ENCODE measurements around the gene ZNF593.

Gene ZNF593

GRCh38 chr1:26148887-26149286, 20.8 kb upstream of the ZNF593 start:
- DNase-seq, result no peak

DNA sequence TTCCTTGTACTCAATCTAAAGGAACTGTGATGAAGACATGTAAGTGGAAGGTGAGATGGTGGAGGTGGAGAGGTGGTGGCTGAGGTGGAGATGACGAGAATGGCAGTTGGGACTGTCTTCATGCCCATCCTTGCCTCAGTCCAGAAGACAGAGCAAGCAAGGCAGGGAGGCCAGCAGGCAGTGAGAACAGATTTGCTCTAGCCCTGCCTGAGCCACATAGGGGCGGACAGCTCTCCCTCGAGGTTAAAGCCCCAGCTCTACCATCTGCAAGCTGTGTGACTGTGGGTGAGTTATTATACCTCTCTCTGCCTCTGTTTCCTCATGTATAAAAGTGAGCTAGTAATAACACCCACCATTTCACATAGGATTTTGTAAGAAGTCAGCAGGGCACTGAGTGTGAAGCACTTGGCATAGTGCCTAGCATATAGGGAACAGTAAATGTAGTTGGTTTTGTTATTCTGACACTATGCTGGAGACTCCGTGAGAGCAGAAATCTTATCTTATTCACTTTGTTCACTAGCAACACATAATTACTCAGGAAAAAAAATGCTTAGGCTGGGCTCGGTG, 15.7 kb upstream of the ZNF593 start:
- no peak for DNase-seq

- DNase-seq, result no peak
Measured at GRCh38 chr1:26154750-26155149, 15.0 kb upstream of the ZNF593 start.

DNA sequence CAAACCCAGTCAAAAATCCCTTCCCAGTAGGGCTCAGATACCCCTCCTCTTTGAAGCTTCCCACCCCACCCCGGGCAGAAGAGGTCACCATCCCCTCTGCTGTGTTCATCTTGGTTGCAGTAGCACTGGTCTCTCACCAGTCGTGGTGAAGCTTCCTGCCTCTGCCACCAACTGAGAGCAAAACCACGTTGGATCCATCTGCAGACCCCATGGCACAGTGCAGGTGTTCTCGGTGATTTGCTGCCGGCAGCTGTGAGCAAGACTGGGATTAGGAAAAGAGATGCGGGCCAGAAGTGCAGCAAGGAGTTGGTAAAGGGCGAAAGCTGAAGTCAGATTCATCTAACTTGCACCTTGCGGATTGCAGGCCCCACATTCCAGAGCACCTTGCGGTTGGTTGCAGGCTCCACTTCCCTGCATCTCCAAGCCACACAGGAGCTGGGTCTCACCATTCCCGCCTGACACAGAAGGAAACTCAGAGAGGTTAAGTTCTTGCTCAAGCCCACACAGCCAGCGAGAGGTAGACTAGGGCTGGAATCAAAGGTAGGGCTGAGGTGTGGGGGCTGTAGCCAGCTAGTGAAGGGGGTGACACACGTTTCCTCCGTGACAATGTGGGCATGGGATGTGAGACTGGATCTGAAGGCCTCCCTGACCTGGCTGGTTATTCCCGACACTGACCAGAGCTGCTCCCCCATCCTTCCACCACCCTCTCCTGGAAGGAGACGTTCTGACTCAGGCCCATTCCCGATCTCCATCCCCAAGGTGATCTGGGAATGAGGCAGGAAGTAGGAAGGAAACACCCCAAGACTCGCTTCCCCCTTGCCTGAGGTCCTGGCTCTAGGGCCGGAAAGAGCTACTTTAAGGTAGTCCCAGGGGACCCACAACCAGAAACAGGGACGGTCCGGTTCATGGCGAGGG, 14.1 kb upstream of the ZNF593 start:
- no peak for DNase-seq

- DNase-seq, result no peak
Measured at GRCh38 chr1:26156285-26157038, 13.2 kb upstream of the ZNF593 start.

GRCh38 chr1:26158271-26158907, 11.3 kb upstream of the ZNF593 start:
- DNase-seq, result no peak

DNA sequence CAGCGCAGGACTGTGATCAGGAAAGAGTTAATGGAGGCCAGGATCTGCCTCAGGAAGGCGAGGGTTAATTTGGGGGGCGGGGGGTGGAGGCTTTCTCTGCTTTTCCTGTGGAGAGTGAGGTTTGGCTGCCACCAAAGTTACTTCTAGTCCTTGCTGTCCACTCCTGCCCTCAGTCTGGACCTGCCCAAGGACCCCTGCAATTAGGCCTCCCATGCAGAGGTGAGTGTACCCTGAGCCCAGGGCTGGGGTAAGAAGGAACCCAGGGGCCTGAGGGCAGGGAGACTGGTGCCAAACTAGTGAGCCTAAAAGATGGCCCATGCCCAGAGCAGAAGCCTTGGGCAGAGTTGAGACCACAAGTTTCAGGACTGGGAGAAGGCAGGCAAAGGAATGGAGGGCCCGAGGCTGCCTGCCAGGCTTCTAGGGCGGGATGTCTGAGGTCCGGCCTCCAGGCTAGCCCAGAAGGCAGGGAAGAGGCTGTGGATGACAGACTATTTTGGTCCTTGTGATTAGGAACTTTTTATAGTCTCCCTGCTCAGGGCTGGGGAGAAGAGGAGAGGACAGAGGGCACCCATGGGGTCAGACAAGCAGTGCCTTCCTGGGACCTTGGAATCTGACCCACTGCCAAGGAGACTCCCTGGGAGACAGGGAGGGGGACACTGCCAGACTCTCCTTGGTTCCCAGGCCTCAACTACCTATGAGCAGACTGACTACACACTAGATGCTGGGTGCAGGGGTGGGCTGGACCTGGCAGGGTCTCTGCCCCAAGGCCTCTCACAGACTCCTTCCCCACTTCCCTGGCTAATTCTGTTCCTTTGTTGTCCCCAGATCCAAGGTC, 10.6 kb upstream of the ZNF593 start, which contains the start of gene FAM110D:
Gene FAM110D (plus strand): TSS at position 172 of the 835 bp plus-strand sequence. CDS start 2,213 bp downstream, outside the sequence.
- DNase-seq, result no peak

DNA sequence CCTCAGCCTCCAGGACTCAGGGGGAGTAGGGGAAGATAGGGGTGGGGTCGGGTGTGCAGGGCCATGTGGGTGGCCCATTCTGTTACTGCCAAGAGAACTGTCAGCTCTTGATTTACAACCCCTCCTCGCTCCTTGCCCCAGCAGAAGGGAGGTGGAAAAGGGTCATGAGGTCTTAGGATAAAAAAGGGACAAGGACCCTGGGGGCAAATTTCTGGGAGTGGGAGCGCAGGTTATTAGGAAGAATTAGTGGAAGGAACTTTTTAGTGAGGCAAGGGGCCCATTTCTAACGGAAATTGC, 10.0 kb upstream of the ZNF593 start:
- DNase-seq, result no peak

- no peak for DNase-seq
Measured at GRCh38 chr1:26160527-26161414, 8.9 kb upstream of the ZNF593 start.

- peak; percentile 28 for DNase-seq
Measured at GRCh38 chr1:26161415-26162219, 8.1 kb upstream of the ZNF593 start.

- no peak for DNase-seq
Measured at GRCh38 chr1:26162220-26162709, 7.4 kb upstream of the ZNF593 start.

DNA sequence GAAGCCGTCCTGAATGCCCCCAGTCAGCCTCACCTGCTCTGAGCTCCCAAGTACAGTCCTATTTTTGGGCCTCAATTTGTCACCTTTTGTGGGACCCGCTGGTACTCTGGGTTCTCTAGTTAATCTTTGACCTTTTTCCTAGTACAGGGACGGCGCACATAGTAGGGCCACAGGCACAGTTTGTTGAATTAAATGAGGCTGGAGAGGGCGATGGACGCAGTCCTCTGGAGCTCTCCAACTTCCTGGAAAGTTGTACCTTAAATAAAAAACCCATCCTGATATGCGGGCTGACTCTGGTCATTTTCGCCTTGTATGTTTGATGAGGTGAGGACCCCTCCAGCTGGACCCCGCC, 6.0 kb upstream of the ZNF593 start:
- DNase-seq, result no peak

DNA sequence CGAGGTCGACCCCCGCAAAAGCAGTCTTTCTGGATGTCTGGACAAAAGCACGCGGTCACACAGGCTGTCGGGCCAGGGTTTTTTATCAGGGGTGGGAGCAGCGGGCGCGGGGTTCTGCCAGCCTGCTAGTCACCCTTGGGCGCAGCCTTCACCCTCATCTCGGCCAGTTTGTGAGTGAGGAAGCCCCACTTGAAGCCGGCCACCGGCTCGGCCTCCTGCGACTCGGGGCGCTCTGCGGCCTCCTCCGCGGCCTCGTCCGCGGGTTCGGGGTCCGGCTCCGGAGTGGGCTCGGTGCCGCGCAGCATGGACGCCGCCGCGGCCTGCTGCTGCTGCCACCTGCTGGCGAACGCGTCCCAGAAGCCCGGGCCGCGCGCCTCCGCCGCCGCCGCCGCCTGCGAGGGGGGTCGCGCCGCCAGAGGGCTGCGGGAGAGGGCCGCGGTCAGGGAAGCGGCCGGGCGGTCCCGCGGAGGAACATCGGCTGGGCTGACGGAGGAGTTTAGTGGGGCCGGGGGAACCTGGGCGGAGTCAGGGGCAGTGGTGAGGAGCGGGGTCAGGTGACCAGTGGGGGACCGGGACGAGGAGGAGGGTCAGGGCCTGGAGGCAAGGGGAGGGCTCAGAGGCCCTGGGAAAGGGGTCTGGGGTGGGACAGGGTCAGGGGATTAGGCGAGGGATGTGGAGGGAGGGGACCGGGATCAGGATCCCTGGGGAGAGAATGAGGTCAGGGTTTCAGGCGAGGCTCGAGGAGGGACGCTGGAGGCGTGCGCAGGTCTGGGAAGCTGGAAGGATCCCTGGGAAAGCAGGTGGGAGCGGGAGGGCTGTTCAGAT, 5.5 kb upstream of the ZNF593 start:
- DNase-seq, result peak; percentile 40

GRCh38 chr1:26164861-26165842, 4.6 kb upstream of the ZNF593 start:
- no peak for DNase-seq

GRCh38 chr1:26166719-26167281, 2.9 kb upstream of the ZNF593 start:
- DNase-seq, result no peak

DNA sequence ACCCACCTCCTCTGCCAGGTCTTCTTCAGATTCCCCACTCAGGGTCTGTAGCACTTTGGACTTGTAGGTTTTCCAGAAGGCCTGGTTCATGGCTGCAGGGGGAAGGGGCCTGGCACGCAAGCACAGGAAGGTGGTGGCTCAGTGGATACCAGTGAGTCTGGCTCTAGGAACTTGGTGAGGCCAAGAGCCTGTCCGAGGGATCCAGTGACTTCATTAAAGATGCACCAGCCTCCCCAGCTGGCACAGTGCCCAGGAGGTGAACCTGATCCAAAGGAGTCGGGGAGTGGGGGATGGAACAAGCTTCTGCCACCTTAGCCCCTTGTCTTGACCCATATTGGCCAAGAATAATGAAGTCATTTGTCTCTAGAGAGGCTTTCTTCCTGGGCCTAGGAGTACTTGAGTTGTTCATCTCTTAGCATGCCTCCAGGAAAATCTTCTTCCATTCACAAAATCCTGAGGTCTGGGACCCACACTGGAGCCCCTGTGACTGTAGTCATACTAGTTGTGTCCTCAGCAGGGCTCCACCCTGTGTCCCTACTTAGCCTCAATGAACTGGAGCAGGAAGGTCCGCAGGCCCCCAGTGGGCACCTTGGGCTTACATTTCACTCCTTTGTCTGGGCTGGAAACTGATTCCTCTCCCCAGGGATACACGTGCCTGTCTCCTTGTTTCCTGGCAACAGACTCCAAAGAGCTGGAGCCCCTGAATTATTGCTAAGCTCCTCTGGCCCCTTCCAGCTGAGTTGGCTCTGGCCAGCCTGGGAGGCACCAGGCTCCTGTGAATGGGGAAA, 1.1 kb upstream of the ZNF593 start, which contains the start of gene C1orf232:
Gene C1orf232 (minus strand): TSS at position 554 of the 788 bp plus-strand sequence. CDS start 464 bp downstream, at position 90.
- no peak for DNase-seq

- DNase-seq, result no peak
Measured at GRCh38 chr1:26169198-26169554, 532 bp upstream of the ZNF593 start.
